Upper lobe of left lung (tissue), 4 donors: ENCODE results near the gene GDI1.

ENCODE experiments used
- CTCF ChIP-seq, 6 experiments: fragments of 450-650 bp in 4 of 6; fragments of 200-600 bp in 2 of 6; sonication (generic) in 2 of 6; IDR thresholded peaks; one replicate each; pipeline ENCODE4 v1.5.1; 2016 to 2019; ENCODE audit warnings: antibody characterized with exemption in 6 of 6
- EP300 ChIP-seq, 4 donors: sonication (generic); formaldehyde crosslinking; IDR thresholded peaks; one replicate each; pipeline ENCODE4 v1.5.1; 2017; ENCODE audit warnings: antibody characterized with exemption in 4 of 4, control low read depth in 2 of 4
- POLR2AphosphoS5 ChIP-seq, 2 donors: sonication (generic); formaldehyde crosslinking; IDR thresholded peaks; one replicate each; pipeline ENCODE4 v1.5.1; 2017; ENCODE audit warnings: antibody characterized with exemption in 2 of 2

GRCh38 chrX:154443992-154444754, 7.2 kb downstream of the GDI1 start, which contains the start of gene FAM50A:
- TF ChIP-seq CTCF (IDR thresholded peaks at IDR 0.05) = peak in 4 of 6 experiments; percentile 38 to 56 (median 47)
- TF ChIP-seq POLR2AphosphoS5 (IDR thresholded peaks at IDR 0.05) = no peak
- no peak for TF ChIP-seq EP300 (IDR thresholded peaks at IDR 0.05)
